ENCODE measurements around the gene INSYN1.

DNA sequence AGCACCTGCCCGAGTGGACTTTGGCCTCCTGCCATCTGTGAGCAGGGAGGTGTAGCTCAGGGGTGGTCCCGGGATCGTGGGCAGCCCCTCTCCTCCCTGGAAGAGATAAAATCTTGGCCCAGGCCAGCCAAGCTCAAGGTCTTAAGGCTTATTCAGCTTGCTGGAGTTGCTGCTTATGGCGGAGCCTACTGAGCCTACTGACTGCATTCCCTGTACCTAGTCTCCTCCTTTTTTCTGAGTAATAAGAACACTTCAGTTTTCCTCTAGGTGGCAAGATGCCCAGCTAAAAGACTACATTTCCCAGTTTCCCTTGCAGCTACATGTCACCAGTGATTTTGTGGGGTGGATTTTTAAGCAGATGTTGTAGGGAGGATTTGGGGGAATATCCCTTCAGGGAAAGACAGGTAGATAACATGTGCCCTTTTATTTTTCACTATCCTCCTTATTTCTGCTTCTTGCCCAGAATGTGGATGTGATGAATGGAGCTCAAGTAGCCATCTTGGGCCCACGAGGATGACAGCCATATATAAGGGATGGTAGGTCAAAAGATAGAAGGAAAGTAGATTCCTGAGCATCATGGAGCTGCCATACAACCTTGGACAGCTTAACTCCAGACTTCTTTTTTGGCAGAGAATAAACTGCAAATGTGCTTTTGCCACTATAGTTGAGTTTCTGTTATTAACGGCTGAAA is 41.4 kb upstream of the INSYN1 start:
- TF ChIP-seq, protein P1, sequence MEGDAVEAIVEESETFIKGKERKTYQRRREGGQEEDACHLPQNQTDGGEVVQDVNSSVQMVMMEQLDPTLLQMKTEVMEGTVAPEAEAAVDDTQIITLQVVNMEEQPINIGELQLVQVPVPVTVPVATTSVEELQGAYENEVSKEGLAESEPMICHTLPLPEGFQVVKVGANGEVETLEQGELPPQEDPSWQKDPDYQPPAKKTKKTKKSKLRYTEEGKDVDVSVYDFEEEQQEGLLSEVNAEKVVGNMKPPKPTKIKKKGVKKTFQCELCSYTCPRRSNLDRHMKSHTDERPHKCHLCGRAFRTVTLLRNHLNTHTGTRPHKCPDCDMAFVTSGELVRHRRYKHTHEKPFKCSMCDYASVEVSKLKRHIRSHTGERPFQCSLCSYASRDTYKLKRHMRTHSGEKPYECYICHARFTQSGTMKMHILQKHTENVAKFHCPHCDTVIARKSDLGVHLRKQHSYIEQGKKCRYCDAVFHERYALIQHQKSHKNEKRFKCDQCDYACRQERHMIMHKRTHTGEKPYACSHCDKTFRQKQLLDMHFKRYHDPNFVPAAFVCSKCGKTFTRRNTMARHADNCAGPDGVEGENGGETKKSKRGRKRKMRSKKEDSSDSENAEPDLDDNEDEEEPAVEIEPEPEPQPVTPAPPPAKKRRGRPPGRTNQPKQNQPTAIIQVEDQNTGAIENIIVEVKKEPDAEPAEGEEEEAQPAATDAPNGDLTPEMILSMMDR (IDR thresholded peaks at IDR 0.05), result no peak
- no peak for TF ChIP-seq POLR2A (IDR thresholded peaks at IDR 0.05)
